ENCODE measurements around the gene EFCAB11.

GRCh38 chr14:89915114-89915878 lies 39.2 kb downstream of the EFCAB11 start:
- TF ChIP-seq TCF12 (IDR thresholded peaks at IDR 0.05; ENCODE audit: low read depth), result no peak
- TF ChIP-seq YY1 (IDR thresholded peaks at IDR 0.05; ENCODE audit: low read depth), result no peak
- no peak for TF ChIP-seq EP300 (IDR thresholded peaks at IDR 0.05; ENCODE audit: borderline replicate concordance)
- no peak for TF ChIP-seq TAF1 (IDR thresholded peaks at IDR 0.05; ENCODE audit: low read depth)
- TF ChIP-seq REST (IDR thresholded peaks at IDR 0.05; ENCODE audit: low read depth), result no peak
- no peak for TF ChIP-seq FOXM1 (IDR thresholded peaks at IDR 0.05; ENCODE audit: borderline replicate concordance, low read depth)
- TF ChIP-seq MAX (IDR thresholded peaks at IDR 0.05), result no peak
- no peak for TF ChIP-seq CEBPB (IDR thresholded peaks at IDR 0.05)
- TF ChIP-seq EGR1 (IDR thresholded peaks at IDR 0.05), result no peak
- no peak for TF ChIP-seq ZBTB7A (IDR thresholded peaks at IDR 0.05; ENCODE audit: low read depth)
- TF ChIP-seq, protein P1, sequence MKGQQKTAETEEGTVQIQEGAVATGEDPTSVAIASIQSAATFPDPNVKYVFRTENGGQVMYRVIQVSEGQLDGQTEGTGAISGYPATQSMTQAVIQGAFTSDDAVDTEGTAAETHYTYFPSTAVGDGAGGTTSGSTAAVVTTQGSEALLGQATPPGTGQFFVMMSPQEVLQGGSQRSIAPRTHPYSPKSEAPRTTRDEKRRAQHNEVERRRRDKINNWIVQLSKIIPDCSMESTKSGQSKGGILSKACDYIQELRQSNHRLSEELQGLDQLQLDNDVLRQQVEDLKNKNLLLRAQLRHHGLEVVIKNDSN (IDR thresholded peaks at IDR 0.05), result no peak
